Nucleus accumbens (tissue), 56 donors: ENCODE measurements around the gene ZNF787.
"Not testable (repeated sequence)": the region's sequence is repeated elsewhere in the genome, so short reads cannot be mapped to it uniquely, and the experiment has no call there.

Experiments
- DNase-seq, 56 donors: peaks; one replicate each; lab custom pipeline; 2025; lab: John Stamatoyannopoulos, UW

ZNF787 gene

GRCh38 chr19:56107626-56108351 lies 13.3 kb downstream of the ZNF787 start:
- DNase-seq = peak in 13 of 56 donors; percentile 5 to 44 (median 11)

GRCh38 chr19:56106993-56107392 lies 14.1 kb downstream of the ZNF787 start:
- DNase-seq = no peak

- no peak for DNase-seq
Measured at GRCh38 chr19:56106397-56106849, 14.7 kb downstream of the ZNF787 start.

- not testable (repeated sequence) for DNase-seq
Measured at GRCh38 chr19:56105831-56106396, 15.2 kb downstream of the ZNF787 start.

GRCh38 chr19:56105090-56105701 lies 15.9 kb downstream of the ZNF787 start:
- peak in 46 of 56 donors; percentile 9 to 85 (median 39) for DNase-seq

- no peak for DNase-seq
Measured at GRCh38 chr19:56104423-56104822, 16.7 kb downstream of the ZNF787 start.

GRCh38 chr19:56103027-56103614 lies 18.0 kb downstream of the ZNF787 start:
- DNase-seq = no peak

- no peak for DNase-seq
Measured at GRCh38 chr19:56101746-56102535, 19.2 kb downstream of the ZNF787 start.

GRCh38 chr19:56101095-56101494 lies 20.0 kb downstream of the ZNF787 start:
- DNase-seq = no peak

GRCh38 chr19:56099638-56100539 lies 21.2 kb downstream of the ZNF787 start:
- DNase-seq = no peak

- no peak for DNase-seq
Measured at GRCh38 chr19:56098731-56099568, 22.1 kb downstream of the ZNF787 start.

- not testable (repeated sequence) for DNase-seq
Measured at GRCh38 chr19:56098237-56098636, 22.9 kb downstream of the ZNF787 start.

GRCh38 chr19:56097776-56098175 lies 23.3 kb downstream of the ZNF787 start:
- no peak for DNase-seq

GRCh38 chr19:56097306-56097705 lies 23.8 kb downstream of the ZNF787 start:
- no peak for DNase-seq

- no peak for DNase-seq
Measured at GRCh38 chr19:56096665-56097064, 24.4 kb downstream of the ZNF787 start.

- DNase-seq = peak in 10 of 56 donors; percentile 5 to 45 (median 28)
Measured at GRCh38 chr19:56094449-56094848, 26.6 kb downstream of the ZNF787 start.

GRCh38 chr19:56092685-56093631 lies 28.1 kb downstream of the ZNF787 start:
- no peak for DNase-seq
